Large intestine (tissue), 12 donors: Measurements from ENCODE around the gene IFITM10. TPM values are rescaled to one million over a fixed set of nuclear protein-coding genes. Genes with fewer than 3 reads are reported as not detected.

ENCODE experiments used
- DNase-seq, 2 donors: peaks; one replicate each; pipeline versions ENCODE4 v3.0.0 to v3.0.0-alpha.2; 2013
- H3K27ac ChIP-seq: one replicate; pipeline ENCODE4 v1.5.1; 2013; ENCODE audit warnings: low read length
- H3K27me3 ChIP-seq: 2 replicates; pipeline ENCODE4 v1.6.1; 2013; ENCODE audit warnings: low read length; ENCODE audit not compliant: control insufficient read depth, insufficient read depth
- H3K36me3 ChIP-seq: 2 replicates; pipeline ENCODE4 v1.6.1; 2013; ENCODE audit warnings: low read length; ENCODE audit not compliant: control insufficient read depth, insufficient read depth
- H3K4me1 ChIP-seq: one replicate; pipeline ENCODE4 v1.6.1; 2013; ENCODE audit warnings: low read length; ENCODE audit not compliant: control insufficient read depth, insufficient read depth
- H3K4me3 ChIP-seq: one replicate; pipeline ENCODE4 v1.5.1; 2013; ENCODE audit warnings: low read length
- H3K9me3 ChIP-seq: one replicate; pipeline ENCODE4 v1.6.1; 2013; ENCODE audit warnings: mild to moderate bottlenecking, low read depth, low read length, moderate library complexity; ENCODE audit not compliant: control insufficient read depth
- WGBS: methylation state at CpG from one replicate; pipeline ENCODE4 v1.1.5; 2013; ENCODE audit warnings: low lambda C conversion rate; ENCODE audit not compliant: insufficient coverage; 5-methylcytosine and 5-hydroxymethylcytosine counted together
- long read RNA-seq, 11 donors: transcript quantifications; one replicate each; lab custom pipeline, GENCODE V29; 2026
- polyA plus RNA-seq: library from polyadenylated mRNA; unstranded; fragments of 120-200 nt; gene quantifications from one replicate; pipeline ENCODE4 v1.2.1, GENCODE V29; 2013

The IFITM10 gene
- 0.67 TPM for polyA plus RNA-seq
- long read RNA-seq, donor 1 = 0 reads
- long read RNA-seq, donor 2, partial matches to known transcripts = 0 of 1 reads
- long read RNA-seq, donor 2, other reads (novel, unspliced or antisense) = 0 of 1 reads
- long read RNA-seq, donor 3 = 0 reads
- long read RNA-seq, donor 4 = 0 reads
- long read RNA-seq, donor 5 = 0 reads
- long read RNA-seq, donor 6 = 0 reads
- long read RNA-seq, donor 7 = 0 reads
- long read RNA-seq, donor 8 = 0 reads
- long read RNA-seq, donor 9 = 0 reads
- long read RNA-seq, donor 10 = 0 reads
- long read RNA-seq, donor 11 = 0 reads

GRCh38 chr11:1750481-1750839, at the start of gene IFITM10:
Gene IFITM10, minus strand, starts transcription at chr11:1750595. Its CDS starts 153 bp downstream, at chr11:1750442.
- DNase-seq = no peak
- Histone ChIP-seq H3K4me3 (no peak within 1 kb of the TSS), H3K36me3 (peaks cover 29% of the 10 kb centered on the region), H3K9me3 (peaks cover 11% of the 10 kb centered on the region), H3K4me1 (no peaks in the 10 kb centered on the region), H3K27me3 (peaks cover 38% of the 10 kb centered on the region), H3K27ac (no peak within 1 kb of the TSS)
- no CpG with 5 or more reads among the region's 6 CpGs for WGBS

GRCh38 chr11:1797391-1798125, 47.2 kb upstream of the IFITM10 start:
- Histone ChIP-seq H3K27ac (no peak overlapping the region), H3K27me3 (no peaks in the 10 kb centered on the region), H3K4me1 (no peaks in the 10 kb centered on the region), H3K36me3 (no peaks in the 10 kb centered on the region), H3K9me3 (no peaks in the 10 kb centered on the region), H3K4me3 (no peak overlapping the region)
- DNase-seq = no peak
- no CpG with 5 or more reads among the region's 14 CpGs for WGBS

GRCh38 chr11:1796413-1797011, 46.1 kb upstream of the IFITM10 start:
- H3K36me3 ChIP-seq = no peaks in the 10 kb centered on the region
- H3K4me3 ChIP-seq = no peak overlapping the region
- H3K9me3 ChIP-seq = no peaks in the 10 kb centered on the region
- H3K27me3 ChIP-seq = no peaks in the 10 kb centered on the region
- DNase-seq = no peak
- 60% methylated on average over 1 of the region's 12 CpGs for WGBS
- H3K27ac ChIP-seq = no peak overlapping the region
- no peaks in the 10 kb centered on the region for H3K4me1 ChIP-seq

- DNase-seq = no peak
- no peaks in the 10 kb centered on the region for H3K4me1 ChIP-seq
- H3K36me3 ChIP-seq = no peaks in the 10 kb centered on the region
- H3K4me3 ChIP-seq = no peak overlapping the region
- 90% methylated on average over 3 of the region's 3 CpGs for WGBS
- no peaks in the 10 kb centered on the region for H3K27me3 ChIP-seq
- no peak overlapping the region for H3K27ac ChIP-seq
- peaks cover 4% of the 10 kb centered on the region for H3K9me3 ChIP-seq
These were observed 42.7 kb upstream of the IFITM10 start for GRCh38 chr11:1793081-1793480.

GRCh38 chr11:1792461-1792860, 42.1 kb upstream of the IFITM10 start:
- Histone ChIP-seq H3K27ac (no peak overlapping the region), H3K9me3 (peaks cover 4% of the 10 kb centered on the region), H3K36me3 (no peaks in the 10 kb centered on the region), H3K4me1 (no peaks in the 10 kb centered on the region), H3K4me3 (no peak overlapping the region), H3K27me3 (no peaks in the 10 kb centered on the region)
- DNase-seq = no peak
- WGBS = no CpG with 5 or more reads among the region's 12 CpGs

GRCh38 chr11:1791912-1792311, 41.5 kb upstream of the IFITM10 start:
- Histone ChIP-seq H3K4me3 (no peak overlapping the region), H3K9me3 (peaks cover 4% of the 10 kb centered on the region), H3K36me3 (no peaks in the 10 kb centered on the region), H3K27ac (no peak overlapping the region), H3K4me1 (no peaks in the 10 kb centered on the region), H3K27me3 (no peaks in the 10 kb centered on the region)
- DNase-seq = peak; percentile 32 to 73
- 0% methylated on average over 1 of the region's 6 CpGs for WGBS

GRCh38 chr11:1786466-1786865, 36.1 kb upstream of the IFITM10 start:
- Histone ChIP-seq H3K27ac (no peak overlapping the region), H3K4me3 (no peak overlapping the region)

GRCh38 chr11:1785749-1786413, 35.5 kb upstream of the IFITM10 start:
- DNase-seq = no peak
- Histone ChIP-seq H3K36me3 (no peaks in the 10 kb centered on the region), H3K27ac (no peak overlapping the region), H3K27me3 (no peaks in the 10 kb centered on the region), H3K4me1 (no peaks in the 10 kb centered on the region), H3K4me3 (no peak overlapping the region), H3K9me3 (peaks cover 4% of the 10 kb centered on the region)
- 96% methylated on average over 4 of the region's 21 CpGs for WGBS

More at GRCh38 chr11:1786466-1786865, 36.1 kb upstream of the IFITM10 start:
- no peaks in the 10 kb centered on the region for H3K36me3 ChIP-seq
- no peak for DNase-seq
- H3K9me3 ChIP-seq = peaks cover 4% of the 10 kb centered on the region
- H3K4me1 ChIP-seq = no peaks in the 10 kb centered on the region
- H3K27me3 ChIP-seq = no peaks in the 10 kb centered on the region
- WGBS = 67% methylated on average over 1 of the region's 4 CpGs

- H3K27ac ChIP-seq = no peak overlapping the region
- H3K36me3 ChIP-seq = no peaks in the 10 kb centered on the region
- 83% methylated on average over 2 of the region's 23 CpGs for WGBS
- no peaks in the 10 kb centered on the region for H3K27me3 ChIP-seq
- no peak for DNase-seq
- H3K9me3 ChIP-seq = peaks cover 4% of the 10 kb centered on the region
- no peaks in the 10 kb centered on the region for H3K4me1 ChIP-seq
- H3K4me3 ChIP-seq = no peak overlapping the region
These were observed 34.6 kb upstream of the IFITM10 start for GRCh38 chr11:1784761-1785650.
